HFFc6 (cell line): ENCODE measurements around the gene TPMT. TPM values are rescaled to one million over a fixed set of nuclear protein-coding genes. Genes with fewer than 3 reads are reported as not detected.
A peak's percentile ranks its signal among the peaks of the same experiment; 100 is the strongest.

Source experiments
- DNase-seq: peaks from one replicate; pipeline ENCODE4 v3.0.0-alpha.2; 2018
- H3K27ac Mint-ChIP-seq: 2 replicates; pipeline ENCODE4 v1.8.0; 2020; ENCODE audit warnings: mild to moderate bottlenecking, mixed read lengths
- H3K27me3 Mint-ChIP-seq: 2 replicates; pipeline ENCODE4 v1.8.0; 2021; ENCODE audit warnings: mild to moderate bottlenecking, moderate library complexity, mixed read lengths; ENCODE audit not compliant: insufficient read depth
- H3K36me3 Mint-ChIP-seq: 2 replicates; pipeline ENCODE4 v1.8.0; 2021; ENCODE audit warnings: low read depth, mixed read lengths
- H3K4me1 Mint-ChIP-seq: 2 replicates; pipeline ENCODE4 v1.8.0; 2020; ENCODE audit warnings: low read depth, mixed read lengths
- H3K4me3 Mint-ChIP-seq: 2 replicates; pipeline ENCODE4 v1.8.0; 2020; ENCODE audit warnings: mild to moderate bottlenecking, moderate library complexity, mixed read lengths
- H3K9me3 Mint-ChIP-seq: 2 replicates; pipeline ENCODE4 v1.8.0; 2020; ENCODE audit warnings: mild to moderate bottlenecking, mixed read lengths
- CTCF ChIP-seq: fragments of 200-600 bp; sonication (generic); IDR thresholded peaks from 2 replicates; pipeline ENCODE4 v1.5.0; 2021; ENCODE audit warnings: antibody characterized with exemption, mild to moderate bottlenecking
- total RNA-seq, 6 experiments: library from RNA; stranded (reverse); fragmentation: NEBNext Ultra II Directional; extraction: Animal tissue kit (Norgen Biotek cat#: 25700); gene quantifications; 2 replicates in 1 of 6; 3 replicates in 5 of 6; pipeline ENCODE4 v1.2.3, GENCODE V29; 2021

TPMT gene
- total RNA-seq, 6 experiments from 2014 or later = 15.5 to 23.1 (median 21.2) TPM

DNA sequence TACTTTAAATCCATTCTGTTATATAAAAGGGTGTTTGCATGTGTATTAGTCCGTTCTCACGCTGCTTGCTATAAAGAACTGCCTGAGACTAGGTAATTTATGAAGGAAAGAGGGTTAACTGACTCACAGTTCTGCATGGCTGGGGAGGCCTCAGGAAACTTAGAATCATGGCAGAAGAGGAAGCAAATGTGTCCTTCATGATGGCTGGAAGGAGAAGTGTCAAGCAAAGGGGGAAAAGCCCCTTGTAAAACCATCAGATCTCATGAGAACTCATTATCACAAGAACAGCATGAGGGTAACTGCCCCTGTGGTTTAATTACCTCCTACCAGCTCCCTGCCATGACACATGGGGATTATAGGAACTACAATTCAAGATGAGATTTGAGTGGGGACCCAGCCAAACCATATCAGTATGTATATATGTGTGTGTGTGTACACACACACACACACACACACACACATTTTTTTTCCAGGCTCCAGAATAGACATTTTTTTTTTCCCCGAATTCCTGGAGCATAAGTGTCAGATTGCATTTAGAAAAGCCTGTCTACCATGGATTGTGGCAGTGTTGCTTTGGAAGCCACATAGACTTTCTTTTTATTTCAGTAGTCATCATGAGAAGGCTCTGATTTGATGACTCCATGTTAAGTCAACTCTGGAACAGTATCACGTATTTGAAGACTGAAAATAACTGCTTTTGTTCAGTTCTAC is 31.8 kb upstream of the TPMT start:
- H3K9me3 Mint-ChIP-seq = no peaks in the 10 kb centered on the region
- DNase-seq = no peak
- H3K27me3 Mint-ChIP-seq = no peaks in the 10 kb centered on the region
- peaks cover 8% of the 10 kb centered on the region for H3K36me3 Mint-ChIP-seq
- TF ChIP-seq CTCF = no peak
- H3K4me1 Mint-ChIP-seq = 0 out of 2 replicates have a peak, but pooled peaks cover 9% of the 10 kb centered on the region
- peak overlapping the region; percentile 8 for H3K27ac Mint-ChIP-seq
- no peak overlapping the region for H3K4me3 Mint-ChIP-seq

GRCh38 chr6:18186033-18186432 is 31.2 kb upstream of the TPMT start:
- Mint-ChIP-seq H3K9me3 (no peaks in the 10 kb centered on the region), H3K36me3 (peaks cover 2% of the 10 kb centered on the region), H3K4me1 (0 out of 2 replicates have a peak, but pooled peaks cover 9% of the 10 kb centered on the region), H3K4me3 (no peak overlapping the region), H3K27me3 (no peaks in the 10 kb centered on the region), H3K27ac (peak overlapping the region; percentile 29; the same call in 1 of the 2 replicates)
- DNase-seq = no peak
- no peak for TF ChIP-seq CTCF

DNA sequence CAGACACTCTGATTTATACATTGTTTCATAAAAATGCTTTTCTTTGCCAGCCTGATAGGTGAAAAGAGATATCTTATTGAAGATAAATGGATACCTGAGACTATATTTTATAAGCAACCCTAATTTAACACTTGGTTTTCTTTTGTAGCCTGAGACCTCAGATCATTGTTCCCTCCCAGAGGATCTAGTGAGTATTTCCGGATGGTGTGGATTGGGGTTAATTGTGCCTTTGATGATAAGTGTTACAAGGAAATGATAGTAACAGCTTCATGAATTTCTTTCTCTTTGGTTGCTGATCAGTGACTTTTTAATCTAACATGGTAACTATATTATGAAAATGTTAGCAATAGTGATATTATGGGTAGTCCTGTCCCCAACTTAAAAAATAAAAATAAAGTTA is 30.7 kb upstream of the TPMT start:
- no peak for TF ChIP-seq CTCF
- Mint-ChIP-seq H3K27ac (no peak overlapping the region), H3K9me3 (no peaks in the 10 kb centered on the region), H3K4me1 (0 out of 2 replicates have a peak, but pooled peaks cover 9% of the 10 kb centered on the region), H3K27me3 (no peaks in the 10 kb centered on the region), H3K4me3 (no peak overlapping the region), H3K36me3 (no peaks in the 10 kb centered on the region; the same call in 1 of the 2 replicates)
- no peak for DNase-seq

- no peak overlapping the region for H3K4me3 Mint-ChIP-seq
- no peak for TF ChIP-seq CTCF
- 0 out of 2 replicates have a peak, but pooled peaks cover 9% of the 10 kb centered on the region for H3K4me1 Mint-ChIP-seq
- no peaks in the 10 kb centered on the region for H3K9me3 Mint-ChIP-seq
- DNase-seq = no peak
- H3K27me3 Mint-ChIP-seq = no peaks in the 10 kb centered on the region
- no peaks in the 10 kb centered on the region; the same call in 1 of the 2 replicates for H3K36me3 Mint-ChIP-seq
- H3K27ac Mint-ChIP-seq = no peak overlapping the region
Measured at GRCh38 chr6:18183766-18184165, 28.9 kb upstream of the TPMT start.

- no peaks in the 10 kb centered on the region; the same call in 1 of the 2 replicates for H3K36me3 Mint-ChIP-seq
- no peaks in the 10 kb centered on the region for H3K27me3 Mint-ChIP-seq
- DNase-seq = no peak
- H3K27ac Mint-ChIP-seq = no peak overlapping the region
- no peaks in the 10 kb centered on the region for H3K9me3 Mint-ChIP-seq
- TF ChIP-seq CTCF = no peak
- 0 out of 2 replicates have a peak, but pooled peaks cover 9% of the 10 kb centered on the region for H3K4me1 Mint-ChIP-seq
- H3K4me3 Mint-ChIP-seq = no peak overlapping the region
Measured at GRCh38 chr6:18182568-18182967, 27.7 kb upstream of the TPMT start.
